HepG2 (cell line): ENCODE measurements around the gene PTGIS. TPM values are rescaled to one million over a fixed set of nuclear protein-coding genes. Genes with fewer than 3 reads are reported as not detected.

Source experiments
- ASH2L ChIP-seq: fragments of 300-600, 200-600 bp; sonication (generic); IDR thresholded peaks from 2 replicates; pipeline ENCODE4 v1.7.0; 2017; ENCODE audit warnings: low read depth, mild to moderate bottlenecking, moderate library complexity, mixed read lengths, low read length; ENCODE audit not compliant: insufficient read length
- BRD4 ChIP-seq: sonication (generic); formaldehyde crosslinking; IDR thresholded peaks from 2 replicates; pipeline ENCODE4 v1.4.0; 2020; ENCODE audit warnings: missing genetic modification reagents
- FOXJ3 ChIP-seq: sonication (generic); formaldehyde crosslinking; IDR thresholded peaks from 2 replicates; pipeline ENCODE4 v1.4.0; 2020; ENCODE audit warnings: missing genetic modification reagents, mild to moderate bottlenecking, borderline replicate concordance
- HDAC1 ChIP-seq: sonication (generic); formaldehyde crosslinking; IDR thresholded peaks from 2 replicates; pipeline ENCODE4 v1.5.1; 2020; ENCODE audit warnings: mild to moderate bottlenecking, missing genetic modification reagents
- KDM3A ChIP-seq: IDR thresholded peaks from 2 replicates; pipeline ENCODE4 v1.6.1; 2018; ENCODE audit warnings: low read depth, missing compliant biosample characterization
- NCOR1 ChIP-seq: fragments of 200-600 bp; sonication (generic); IDR thresholded peaks from 2 replicates; pipeline ENCODE4 v1.7.0; 2017; ENCODE audit warnings: antibody characterized with exemption, low read length, borderline replicate concordance
- NR1H2 ChIP-seq: sonication (generic); formaldehyde crosslinking; IDR thresholded peaks from 2 replicates; pipeline ENCODE4 v1.8.1; 2022; ENCODE audit warnings: low read depth, missing genetic modification reagents, borderline replicate concordance
- REPIN1 ChIP-seq: sonication (generic); formaldehyde crosslinking; IDR thresholded peaks from 2 replicates; pipeline ENCODE4 v1.8.0; 2022; ENCODE audit warnings: missing genetic modification reagents, low read depth, mild to moderate bottlenecking, borderline replicate concordance
- RFX3 ChIP-seq: IDR thresholded peaks from 2 replicates; pipeline ENCODE4 v1.6.1; 2016; ENCODE audit warnings: missing biosample characterization, missing genetic modification reagents
- RXRB ChIP-seq: IDR thresholded peaks from 2 replicates; pipeline ENCODE4 v1.6.1; 2016; ENCODE audit warnings: borderline replicate concordance, missing genetic modification reagents, missing compliant biosample characterization
- XRCC5 ChIP-seq: fragments of 200-400 bp; formaldehyde crosslinking; optimal IDR thresholded peaks from 2 replicates; pipeline ENCODE3; 2017; ENCODE audit warnings: mild to moderate bottlenecking, low read length
- ZNF616 ChIP-seq: sonication (generic); formaldehyde crosslinking; IDR thresholded peaks from 2 replicates; pipeline ENCODE4 v1.5.0; 2020; ENCODE audit warnings: low read depth, mild to moderate bottlenecking, missing genetic modification reagents
- polyA plus RNA-seq, 8 experiments: library from polyadenylated mRNA; depleted of rRNA in 3 of 8; stranded (reverse) in 7 of 8; unstranded in 1 of 8; fragments of >200 nt; fragmentation: Illumina TruSeq in 4 of 8; extraction: Trizol in 4 of 8; gene quantifications; 2 replicates each; pipeline versions ENCODE4 v1.2.1 to v1.2.3, GENCODE V29; 2011 to 2016; ENCODE audit warnings: low read depth in 4 of 8, missing spikeins in 1 of 8, mixed read lengths in 1 of 8; ENCODE audit not compliant: insufficient read depth in 1 of 8
- total RNA-seq, 5 experiments: library from RNA; depleted of rRNA; stranded (reverse); fragments of >200 nt; fragmentation: Illumina TruSeq; extraction: Trizol; gene quantifications; 2 replicates each; pipeline ENCODE4 v1.2.3, GENCODE V29; 2016; ENCODE audit warnings: low read depth in 1 of 5
- TF ChIP-seq, protein P1 (sequence below): sonication (generic); formaldehyde crosslinking; IDR thresholded peaks from 2 replicates; pipeline ENCODE4 v1.5.0; 2020; ENCODE audit warnings: mild to moderate bottlenecking, missing genetic modification reagents, moderate library complexity
- TF ChIP-seq, protein P2 (sequence below): sonication (generic); formaldehyde crosslinking; IDR thresholded peaks from 2 replicates; pipeline ENCODE4 v1.5.0; 2020; ENCODE audit warnings: missing genetic modification reagents
- TF ChIP-seq, protein P3 (sequence below): sonication (generic); formaldehyde crosslinking; IDR thresholded peaks from 2 replicates; pipeline ENCODE4 v1.9.0; 2022; ENCODE audit warnings: low read depth, missing genetic modification reagents
- TF ChIP-seq, protein P4 (sequence below): sonication (generic); formaldehyde crosslinking; IDR thresholded peaks from 2 replicates; pipeline ENCODE4 v1.5.1; 2020; ENCODE audit warnings: mild to moderate bottlenecking, missing genetic modification reagents
- TF ChIP-seq, protein P5 (sequence below): sonication (generic); formaldehyde crosslinking; IDR thresholded peaks from 2 replicates; pipeline ENCODE4 v1.9.0; 2021; ENCODE audit warnings: missing genetic modification reagents, borderline replicate concordance

Gene PTGIS
- total and polyA plus RNA-seq, 2 of the 13 experiments (the other 11 are each of a cell fraction or from before 2014, with no cell fraction given), result not detected

DNA sequence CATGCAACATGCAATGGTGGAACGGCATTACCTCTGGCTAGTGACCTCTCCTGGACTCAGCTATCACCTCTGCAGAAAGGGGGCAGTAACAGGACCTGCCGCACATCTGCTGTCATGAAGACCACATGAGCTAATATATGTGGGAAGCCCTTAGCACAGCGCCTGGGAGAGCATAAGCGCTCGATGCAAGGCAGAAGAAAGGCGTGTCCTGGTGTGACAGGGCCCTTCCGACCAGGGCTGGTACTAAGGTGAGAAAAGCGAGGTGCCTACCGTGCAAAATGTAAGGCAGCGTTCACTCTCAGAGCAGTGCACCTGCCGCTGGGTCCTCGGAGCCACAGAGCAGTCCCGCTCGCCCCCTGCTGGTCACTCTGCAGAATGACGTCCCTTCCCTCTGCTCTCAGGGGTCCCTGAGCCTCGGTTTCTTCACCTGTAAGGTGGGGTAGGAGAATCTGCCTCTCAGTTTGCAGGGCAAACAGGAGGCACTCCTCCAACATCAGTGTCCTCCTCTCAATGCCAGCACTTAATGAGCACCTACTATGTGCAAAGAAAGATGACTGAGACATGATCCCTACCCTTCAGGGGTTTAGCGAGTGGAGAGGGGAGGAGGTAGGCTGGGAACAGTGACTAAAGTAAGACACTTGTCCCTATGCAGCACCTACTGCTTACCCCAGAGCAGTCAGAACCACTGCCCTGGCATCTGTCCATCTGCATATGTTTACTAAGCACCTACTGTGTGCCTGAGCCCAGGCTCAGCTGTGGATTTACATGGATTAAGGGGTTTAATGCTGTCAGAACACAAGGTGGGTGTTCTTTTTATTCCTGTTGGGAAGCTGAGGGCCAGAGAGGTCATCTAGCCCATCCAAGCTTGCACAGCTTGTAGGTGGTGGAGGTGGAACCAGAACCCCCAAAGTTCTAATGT is 41.1 kb upstream of the PTGIS start (continued):
- TF ChIP-seq, protein P1, sequence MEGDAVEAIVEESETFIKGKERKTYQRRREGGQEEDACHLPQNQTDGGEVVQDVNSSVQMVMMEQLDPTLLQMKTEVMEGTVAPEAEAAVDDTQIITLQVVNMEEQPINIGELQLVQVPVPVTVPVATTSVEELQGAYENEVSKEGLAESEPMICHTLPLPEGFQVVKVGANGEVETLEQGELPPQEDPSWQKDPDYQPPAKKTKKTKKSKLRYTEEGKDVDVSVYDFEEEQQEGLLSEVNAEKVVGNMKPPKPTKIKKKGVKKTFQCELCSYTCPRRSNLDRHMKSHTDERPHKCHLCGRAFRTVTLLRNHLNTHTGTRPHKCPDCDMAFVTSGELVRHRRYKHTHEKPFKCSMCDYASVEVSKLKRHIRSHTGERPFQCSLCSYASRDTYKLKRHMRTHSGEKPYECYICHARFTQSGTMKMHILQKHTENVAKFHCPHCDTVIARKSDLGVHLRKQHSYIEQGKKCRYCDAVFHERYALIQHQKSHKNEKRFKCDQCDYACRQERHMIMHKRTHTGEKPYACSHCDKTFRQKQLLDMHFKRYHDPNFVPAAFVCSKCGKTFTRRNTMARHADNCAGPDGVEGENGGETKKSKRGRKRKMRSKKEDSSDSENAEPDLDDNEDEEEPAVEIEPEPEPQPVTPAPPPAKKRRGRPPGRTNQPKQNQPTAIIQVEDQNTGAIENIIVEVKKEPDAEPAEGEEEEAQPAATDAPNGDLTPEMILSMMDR, result peak; percentile 100
- TF ChIP-seq RXRB (CRISPR knock-in tag) (peak; percentile 46), HDAC1 (CRISPR knock-in tag) (0 out of 2 replicates have a peak, but pooled peaks have one; percentile 59), NR1H2 (CRISPR knock-in tag) (no peak), RFX3 (0 out of 2 replicates have a peak, but pooled peaks have one; percentile 12), XRCC5 (peak; percentile 98), ASH2L (peak; percentile 63), REPIN1 (CRISPR knock-in tag) (no peak; the same call in 1 of the 2 replicates), KDM3A (CRISPR knock-in tag) (peak; percentile 52; the same call in 1 of the 2 replicates), ZNF616 (CRISPR knock-in tag) (0 out of 2 replicates have a peak, but pooled peaks have one; percentile 64), NCOR1 (no peak; the same call in 1 of the 2 replicates), FOXJ3 (CRISPR knock-in tag) (no peak), BRD4 (CRISPR knock-in tag) (no peak)
- TF ChIP-seq, protein P2, sequence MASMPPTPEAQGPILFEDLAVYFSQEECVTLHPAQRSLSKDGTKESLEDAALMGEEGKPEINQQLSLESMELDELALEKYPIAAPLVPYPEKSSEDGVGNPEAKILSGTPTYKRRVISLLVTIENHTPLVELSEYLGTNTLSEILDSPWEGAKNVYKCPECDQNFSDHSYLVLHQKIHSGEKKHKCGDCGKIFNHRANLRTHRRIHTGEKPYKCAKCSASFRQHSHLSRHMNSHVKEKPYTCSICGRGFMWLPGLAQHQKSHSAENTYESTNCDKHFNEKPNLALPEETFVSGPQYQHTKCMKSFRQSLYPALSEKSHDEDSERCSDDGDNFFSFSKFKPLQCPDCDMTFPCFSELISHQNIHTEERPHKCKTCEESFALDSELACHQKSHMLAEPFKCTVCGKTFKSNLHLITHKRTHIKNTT (CRISPR knock-in tag), result 0 out of 2 replicates have a peak, but pooled peaks have one; percentile 83
- TF ChIP-seq, protein P3, sequence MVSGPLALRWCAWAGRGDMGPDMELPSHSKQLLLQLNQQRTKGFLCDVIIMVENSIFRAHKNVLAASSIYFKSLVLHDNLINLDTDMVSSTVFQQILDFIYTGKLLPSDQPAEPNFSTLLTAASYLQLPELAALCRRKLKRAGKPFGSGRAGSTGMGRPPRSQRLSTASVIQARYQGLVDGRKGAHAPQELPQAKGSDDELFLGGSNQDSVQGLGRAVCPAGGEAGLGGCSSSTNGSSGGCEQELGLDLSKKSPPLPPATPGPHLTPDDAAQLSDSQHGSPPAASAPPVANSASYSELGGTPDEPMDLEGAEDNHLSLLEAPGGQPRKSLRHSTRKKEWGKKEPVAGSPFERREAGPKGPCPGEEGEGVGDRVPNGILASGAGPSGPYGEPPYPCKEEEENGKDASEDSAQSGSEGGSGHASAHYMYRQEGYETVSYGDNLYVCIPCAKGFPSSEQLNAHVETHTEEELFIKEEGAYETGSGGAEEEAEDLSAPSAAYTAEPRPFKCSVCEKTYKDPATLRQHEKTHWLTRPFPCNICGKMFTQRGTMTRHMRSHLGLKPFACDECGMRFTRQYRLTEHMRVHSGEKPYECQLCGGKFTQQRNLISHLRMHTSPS (CRISPR knock-in tag), result no peak; the same call in 1 of the 2 replicates
- TF ChIP-seq, protein P4, sequence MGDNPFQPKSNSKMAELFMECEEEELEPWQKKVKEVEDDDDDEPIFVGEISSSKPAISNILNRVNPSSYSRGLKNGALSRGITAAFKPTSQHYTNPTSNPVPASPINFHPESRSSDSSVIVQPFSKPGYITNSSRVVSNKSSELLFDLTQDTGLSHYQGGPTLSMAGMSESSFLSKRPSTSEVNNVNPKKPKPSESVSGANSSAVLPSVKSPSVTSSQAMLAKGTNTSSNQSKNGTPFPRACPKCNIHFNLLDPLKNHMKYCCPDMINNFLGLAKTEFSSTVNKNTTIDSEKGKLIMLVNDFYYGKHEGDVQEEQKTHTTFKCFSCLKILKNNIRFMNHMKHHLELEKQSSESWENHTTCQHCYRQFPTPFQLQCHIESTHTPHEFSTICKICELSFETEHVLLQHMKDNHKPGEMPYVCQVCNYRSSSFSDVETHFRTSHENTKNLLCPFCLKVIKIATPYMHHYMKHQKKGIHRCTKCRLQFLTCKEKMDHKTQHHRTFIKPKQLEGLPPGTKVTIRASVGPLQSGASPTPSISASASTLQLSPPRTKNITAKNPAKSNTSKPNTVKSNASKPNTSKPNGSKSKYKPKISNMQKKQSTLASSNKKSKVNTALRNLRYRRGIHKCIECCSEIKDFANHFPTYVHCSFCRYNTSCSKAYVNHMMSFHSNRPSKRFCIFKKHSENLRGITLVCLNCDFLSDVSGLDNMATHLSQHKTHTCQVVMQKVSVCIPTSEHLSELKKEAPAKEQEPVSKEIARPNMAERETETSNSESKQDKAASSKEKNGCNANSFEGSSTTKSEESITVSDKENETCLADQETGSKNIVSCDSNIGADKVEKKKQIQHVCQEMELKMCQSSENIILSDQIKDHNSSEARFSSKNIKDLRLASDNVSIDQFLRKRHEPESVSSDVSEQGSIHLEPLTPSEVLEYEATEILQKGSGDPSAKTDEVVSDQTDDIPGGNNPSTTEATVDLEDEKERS (CRISPR knock-in tag), result no peak; the same call in 1 of the 2 replicates
- TF ChIP-seq, protein P5, sequence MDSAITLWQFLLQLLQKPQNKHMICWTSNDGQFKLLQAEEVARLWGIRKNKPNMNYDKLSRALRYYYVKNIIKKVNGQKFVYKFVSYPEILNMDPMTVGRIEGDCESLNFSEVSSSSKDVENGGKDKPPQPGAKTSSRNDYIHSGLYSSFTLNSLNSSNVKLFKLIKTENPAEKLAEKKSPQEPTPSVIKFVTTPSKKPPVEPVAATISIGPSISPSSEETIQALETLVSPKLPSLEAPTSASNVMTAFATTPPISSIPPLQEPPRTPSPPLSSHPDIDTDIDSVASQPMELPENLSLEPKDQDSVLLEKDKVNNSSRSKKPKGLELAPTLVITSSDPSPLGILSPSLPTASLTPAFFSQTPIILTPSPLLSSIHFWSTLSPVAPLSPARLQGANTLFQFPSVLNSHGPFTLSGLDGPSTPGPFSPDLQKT (CRISPR knock-in tag), result no peak
